Gastrocnemius medialis (tissue), 4 donors: Measurements from ENCODE around the gene BHLHE41. TPM values are rescaled to one million over a fixed set of nuclear protein-coding genes. Genes with fewer than 3 reads are reported as not detected.

Source experiments
- ATAC-seq, 2 donors: fragments of 150-250 bp; one replicate each; pipeline ENCODE4 v1.9.1; 2016
- DNase-seq, 2 donors: peaks; one replicate each; pipeline ENCODE4 v3.0.0-alpha.2; 2019
- H3K27ac ChIP-seq, 4 donors: fragments of 200-600 bp; sonication (generic); 1 replicate in 1 of 4; 2 replicates in 3 of 4; pipeline ENCODE4 v1.5.1; 2016 to 2018; ENCODE audit warnings: mild to moderate bottlenecking in 2 of 4, moderate library complexity in 1 of 4
- H3K27me3 ChIP-seq, 3 donors: fragments of 200-600 bp; sonication (generic) in 2 of 3; 1 replicate in 1 of 3; 2 replicates in 2 of 3; pipeline versions ENCODE4 v1.5.1 to v1.6.0; 2016 to 2019; ENCODE audit warnings: mild to moderate bottlenecking in 1 of 3, moderate library complexity in 1 of 3
- H3K36me3 ChIP-seq, 2 donors: fragments of 200-600 bp; sonication (generic) in 1 of 2; one replicate each; pipeline ENCODE4 v1.5.1; 2017 to 2018
- H3K4me1 ChIP-seq, 2 donors: fragments of 200-600 bp; sonication (generic) in 1 of 2; one replicate each; pipeline ENCODE4 v1.5.1; 2016 to 2017; ENCODE audit warnings: mild to moderate bottlenecking in 2 of 2
- H3K4me3 ChIP-seq, 4 donors: fragments of 200-600 bp; sonication (generic) in 3 of 4; 1 replicate in 1 of 4; 2 replicates in 3 of 4; pipeline ENCODE4 v1.5.1; 2016 to 2019; ENCODE audit warnings: mild to moderate bottlenecking in 2 of 4
- H3K9me3 ChIP-seq, 3 donors: fragments of 200-600 bp; sonication (generic) in 2 of 3; 1 replicate in 1 of 3; 2 replicates in 2 of 3; pipeline ENCODE4 v1.5.1; 2016 to 2019
- POLR2A ChIP-seq, 2 donors: fragments of 450-650 bp; IDR thresholded peaks; one replicate each; pipeline ENCODE4 v1.6.1; 2017; ENCODE audit warnings: antibody characterized with exemption in 2 of 2, mild to moderate bottlenecking in 2 of 2, moderate library complexity in 2 of 2
- in situ Hi-C, 4 donors: fragments of 200-750 bp; cut with MboI; loops; one replicate each; pipeline versions ENCODE4 v1.15.0 to v1.8.0; 2017; ENCODE audit warnings: low sequenced_read_pairs in 4 of 4
- intact Hi-C: fragments of 100-400 bp; cut with DNase I; formaldehyde crosslinking; loops from one replicate; pipeline ENCODE4 v1.15.1; 2023; ENCODE audit warnings: low total_unique reads
- total RNA-seq, 4 donors: library from RNA; depleted of rRNA; stranded (reverse); fragments of >200 nt; gene quantifications; one replicate each; pipeline versions ENCODE4 v1.1.0 to v1.2.3, GENCODE V29; 2016
- TF ChIP-seq, protein P1 (sequence below), 5 experiments: fragments of 450-650 bp in 3 of 5; fragments of 200-600 bp in 2 of 5; sonication (generic) in 2 of 5; IDR thresholded peaks in 4 of 5; conservative IDR thresholded peaks in 1 of 5; 1 replicate in 4 of 5; 2 replicates in 1 of 5; pipeline ENCODE4 v1.5.1; 2016 to 2019; ENCODE audit warnings: antibody characterized with exemption in 5 of 5, mild to moderate bottlenecking in 3 of 5, moderate library complexity in 3 of 5

BHLHE41 gene
- total RNA-seq, 4 donors from 2014 or later, result 6.4 to 12.1 (median 9.5) TPM

DNA sequence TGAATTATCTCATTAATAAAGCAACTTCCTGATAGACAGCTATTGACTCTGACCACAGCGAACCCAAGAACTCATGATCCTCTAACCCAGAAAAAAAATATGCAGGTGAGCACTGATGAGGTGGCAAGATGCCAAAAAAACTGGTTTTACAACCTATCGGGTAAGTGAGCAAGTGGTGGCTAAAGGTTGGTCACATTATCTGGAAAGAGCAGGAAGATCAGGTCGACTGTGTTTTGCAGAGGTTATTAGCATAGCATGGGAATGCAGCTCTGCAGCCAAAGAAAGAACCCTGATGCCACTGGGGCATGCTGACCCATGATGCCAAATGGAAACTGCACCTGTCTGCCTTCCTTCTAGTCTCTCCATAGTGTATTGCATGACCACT is 23.5 kb downstream of the BHLHE41 start:
- no peak for DNase-seq
- no peaks in the 10 kb centered on the region for H3K9me3 ChIP-seq
- H3K4me1 ChIP-seq, result peaks cover 16 to 22% of the 10 kb centered on the region in 2 donors
- no peaks in the 10 kb centered on the region for H3K27me3 ChIP-seq
- in situ Hi-C loops, result no loop called here
- TF ChIP-seq, protein P1, sequence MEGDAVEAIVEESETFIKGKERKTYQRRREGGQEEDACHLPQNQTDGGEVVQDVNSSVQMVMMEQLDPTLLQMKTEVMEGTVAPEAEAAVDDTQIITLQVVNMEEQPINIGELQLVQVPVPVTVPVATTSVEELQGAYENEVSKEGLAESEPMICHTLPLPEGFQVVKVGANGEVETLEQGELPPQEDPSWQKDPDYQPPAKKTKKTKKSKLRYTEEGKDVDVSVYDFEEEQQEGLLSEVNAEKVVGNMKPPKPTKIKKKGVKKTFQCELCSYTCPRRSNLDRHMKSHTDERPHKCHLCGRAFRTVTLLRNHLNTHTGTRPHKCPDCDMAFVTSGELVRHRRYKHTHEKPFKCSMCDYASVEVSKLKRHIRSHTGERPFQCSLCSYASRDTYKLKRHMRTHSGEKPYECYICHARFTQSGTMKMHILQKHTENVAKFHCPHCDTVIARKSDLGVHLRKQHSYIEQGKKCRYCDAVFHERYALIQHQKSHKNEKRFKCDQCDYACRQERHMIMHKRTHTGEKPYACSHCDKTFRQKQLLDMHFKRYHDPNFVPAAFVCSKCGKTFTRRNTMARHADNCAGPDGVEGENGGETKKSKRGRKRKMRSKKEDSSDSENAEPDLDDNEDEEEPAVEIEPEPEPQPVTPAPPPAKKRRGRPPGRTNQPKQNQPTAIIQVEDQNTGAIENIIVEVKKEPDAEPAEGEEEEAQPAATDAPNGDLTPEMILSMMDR (IDR thresholded peaks at IDR 0.05 in 4 of 5, conservative IDR thresholded peaks at IDR 0.05 in 1 of 5), result no peak
- TF ChIP-seq POLR2A (IDR thresholded peaks at IDR 0.05), result no peak
- intact Hi-C loops, result loop anchor here (10.0 kb wide), 1 partner anchor 847 kb away; the partner anchor contains the start of gene KRAS
- no peak for ATAC-seq
- no peaks in the 10 kb centered on the region for H3K36me3 ChIP-seq
- peak overlapping the region in 3 of 4 donors; percentile 77 to 97 (median 95) for H3K27ac ChIP-seq
- H3K4me3 ChIP-seq, result no peak overlapping the region

DNA sequence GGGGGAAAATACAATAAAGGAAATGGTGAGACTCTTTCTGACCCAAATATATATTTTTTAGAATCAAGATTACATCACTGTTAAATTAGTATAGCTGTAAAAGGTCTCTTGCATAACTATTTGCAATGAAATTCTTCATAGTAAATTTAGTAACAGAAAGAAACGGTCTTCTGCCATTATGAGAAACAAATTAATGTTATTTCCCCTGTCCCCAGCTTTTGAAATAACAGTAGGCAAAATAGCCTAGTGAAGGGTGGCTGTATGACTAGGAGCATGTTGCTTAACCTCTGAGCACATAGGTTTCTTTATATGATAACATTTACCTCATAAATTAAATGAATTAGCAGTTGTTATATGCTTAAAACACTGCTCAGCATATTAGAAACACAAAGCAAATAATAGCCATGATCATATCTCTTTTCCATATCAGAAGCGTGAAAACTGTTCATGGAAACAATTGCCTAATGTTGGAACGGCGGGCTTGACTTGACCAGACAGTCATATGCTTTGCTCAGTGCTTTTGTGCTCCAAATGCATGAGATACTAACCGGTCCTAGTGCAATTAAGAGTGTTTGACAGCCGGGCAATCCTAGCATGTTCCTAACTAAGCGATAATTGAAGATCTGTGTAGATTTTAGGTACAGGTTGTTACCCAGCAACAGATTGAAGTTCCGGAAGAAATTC is 24.0 kb downstream of the BHLHE41 start:
- Histone ChIP-seq H3K27ac (peak overlapping the region in 3 of 4 donors; percentile 14 to 97 (median 77)), H3K36me3 (no peaks in the 10 kb centered on the region), H3K9me3 (no peaks in the 10 kb centered on the region), H3K4me3 (no peak overlapping the region), H3K4me1 (peaks cover 11 to 16% of the 10 kb centered on the region in 2 donors), H3K27me3 (no peaks in the 10 kb centered on the region)
- TF ChIP-seq, protein P1 (IDR thresholded peaks at IDR 0.05 in 4 of 5, conservative IDR thresholded peaks at IDR 0.05 in 1 of 5), result no peak
- no peak for TF ChIP-seq POLR2A (IDR thresholded peaks at IDR 0.05)
- in situ Hi-C loops, result no loop called here
- ATAC-seq (no peak), DNase-seq (no peak)
- intact Hi-C loops, result loop anchor here (10.0 kb wide), 1 partner anchor 846 kb away; the partner anchor contains the start of gene KRAS

DNA sequence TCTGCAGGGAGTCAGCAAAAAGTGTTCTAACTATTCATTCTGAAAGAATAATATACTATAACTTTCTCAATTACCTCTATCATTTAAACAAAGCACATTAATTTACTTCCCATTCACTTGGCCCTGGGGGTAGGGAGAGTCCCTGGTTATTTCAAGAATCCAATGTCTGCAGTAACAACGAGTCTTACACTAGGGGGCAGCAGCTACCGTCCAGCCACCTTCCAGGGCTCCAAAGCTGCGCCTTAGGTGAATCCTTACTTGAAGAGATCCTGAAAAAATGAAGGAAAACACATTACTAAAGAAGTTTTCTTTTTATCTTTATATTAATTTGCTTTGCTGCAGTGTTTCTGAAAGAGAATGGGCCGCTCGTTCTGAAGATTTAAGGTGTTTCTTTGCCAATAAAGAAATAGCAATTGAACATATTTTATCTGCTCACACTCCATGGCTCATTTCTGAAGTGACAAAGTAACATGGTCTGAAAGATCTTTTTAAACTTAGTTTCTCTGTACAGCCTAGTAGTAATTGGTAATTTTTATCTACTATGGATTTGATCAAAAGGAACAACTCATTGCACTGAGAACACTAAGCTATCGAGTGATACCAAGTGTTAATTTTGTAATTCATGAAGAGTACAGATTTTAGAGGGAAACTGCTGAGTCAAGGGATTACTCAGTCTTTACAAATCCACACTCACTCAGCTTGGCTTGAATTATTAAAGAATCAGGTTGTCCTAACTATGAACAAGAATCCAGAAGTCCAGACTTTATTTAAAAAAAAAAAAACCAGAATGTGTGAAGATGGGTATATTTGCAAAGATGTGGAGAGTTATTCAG is 27.6 kb downstream of the BHLHE41 start:
- DNase-seq (peak; percentile 49 to 67), ATAC-seq (peak; percentile 95 to 98)
- no peak overlapping the region for H3K27ac ChIP-seq
- intact Hi-C loops, result loop anchor here (1.0 to 10.0 kb wide), 6 partner anchors 99 to 605 kb away; no protein-coding TSS in a partner anchor
- no peaks in the 10 kb centered on the region for H3K27me3 ChIP-seq
- H3K4me3 ChIP-seq, result no peak overlapping the region
- H3K4me1 ChIP-seq, result peaks cover 4 to 5% of the 10 kb centered on the region in 2 donors
- in situ Hi-C loops, result loop anchor here (10.0 to 25.0 kb wide), 4 partner anchors 208 to 565 kb away; no protein-coding TSS in a partner anchor
- no peak for TF ChIP-seq POLR2A (IDR thresholded peaks at IDR 0.05)
- TF ChIP-seq, protein P1 (IDR thresholded peaks at IDR 0.05 in 4 of 5, conservative IDR thresholded peaks at IDR 0.05 in 1 of 5), result peak; percentile 84 to 98 (median 88)
- H3K36me3 ChIP-seq, result no peaks in the 10 kb centered on the region
- no peaks in the 10 kb centered on the region for H3K9me3 ChIP-seq

DNA sequence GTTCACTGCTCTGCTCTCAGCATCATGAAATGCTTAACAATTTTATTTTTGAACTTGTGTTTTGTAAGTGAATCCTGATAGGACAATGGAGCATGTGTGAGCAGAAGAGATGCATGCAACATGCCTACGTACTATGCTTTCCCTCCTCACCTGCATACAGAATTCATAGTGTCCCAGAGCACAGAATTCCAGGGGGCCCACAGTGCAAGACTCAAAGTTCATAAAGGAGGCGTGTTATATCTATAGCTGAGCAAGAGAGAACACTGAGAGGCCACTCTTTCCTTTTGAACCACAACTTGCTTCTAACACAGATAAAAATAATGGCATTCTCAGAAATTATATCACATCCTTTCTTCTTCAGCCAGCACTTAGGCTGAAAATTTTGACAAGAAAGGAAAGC is 28.8 kb downstream of the BHLHE41 start:
- in situ Hi-C loops, result loop anchor here (10.0 to 25.0 kb wide), 4 partner anchors 209 to 566 kb away; no protein-coding TSS in a partner anchor

More for the DNA sequence above, 28.8 kb downstream of the BHLHE41 start:
- no peaks in the 10 kb centered on the region for H3K27me3 ChIP-seq
- H3K4me1 ChIP-seq, result peaks cover 0 to 4% of the 10 kb centered on the region in 2 donors
- DNase-seq (no peak), ATAC-seq (no peak)
- no peaks in the 10 kb centered on the region for H3K36me3 ChIP-seq
- intact Hi-C loops, result loop anchor here (5.0 to 10.0 kb wide), 4 partner anchors 209 to 606 kb away; no protein-coding TSS in a partner anchor
- no peak overlapping the region for H3K27ac ChIP-seq
- H3K9me3 ChIP-seq, result no peaks in the 10 kb centered on the region
- TF ChIP-seq POLR2A (IDR thresholded peaks at IDR 0.05), result no peak
- TF ChIP-seq, protein P1 (IDR thresholded peaks at IDR 0.05 in 4 of 5, conservative IDR thresholded peaks at IDR 0.05 in 1 of 5), result no peak
- no peak overlapping the region for H3K4me3 ChIP-seq
